T-helper 17 cell (primary cell): Measurements from ENCODE around the gene TAF10. TPM values are rescaled to one million over a fixed set of nuclear protein-coding genes. Genes with fewer than 3 reads are reported as not detected.
A peak's percentile ranks its signal among the peaks of the same experiment; 100 is the strongest.

Experiments used
- ATAC-seq: fragments of 150-1000 bp; cut with Tn5 transposase; 2 replicates; pipeline ENCODE4 v1.10.0; 2021; ENCODE audit warnings: mild to moderate bottlenecking, moderate library complexity
- DNase-seq, 3 donors: peaks; one replicate each; pipeline versions ENCODE4 v3.0.0 to v3.0.0-alpha.2; 2020 to 2021
- H3K9me3 ChIP-seq: one replicate; pipeline ENCODE4 v1.7.0; 2013; ENCODE audit warnings: low read length, mild to moderate bottlenecking; ENCODE audit not compliant: control insufficient read depth, poor library complexity, severe bottlenecking
- H3K27ac Mint-ChIP-seq: one replicate; pipeline ENCODE4 v1.8.0; 2022; ENCODE audit warnings: mild to moderate bottlenecking, moderate library complexity, mixed read lengths
- H3K27me3 Mint-ChIP-seq: one replicate; pipeline ENCODE4 v1.8.0; 2022; ENCODE audit warnings: mixed read lengths
- H3K36me3 Mint-ChIP-seq: one replicate; pipeline ENCODE4 v1.8.0; 2022; ENCODE audit warnings: low read depth, mixed read lengths
- H3K4me1 Mint-ChIP-seq: one replicate; pipeline ENCODE4 v1.8.0; 2022; ENCODE audit warnings: mild to moderate bottlenecking, mixed read lengths
- H3K4me3 Mint-ChIP-seq: one replicate; pipeline ENCODE4 v1.8.0; 2022; ENCODE audit warnings: mild to moderate bottlenecking, moderate library complexity, mixed read lengths
- total RNA-seq, 4 donors: library from RNA in 2 of 4; stranded (reverse) in 2 of 4; gene quantifications; one replicate each; pipeline ENCODE4 v1.2.3 and lab custom pipeline; 2022 to 2026

Gene TAF10
- total RNA-seq, 2 donors from 2014 or later, result 124 to 132 TPM

GRCh38 chr11:6586434-6587359 lies 25.3 kb downstream of the TAF10 start:
- no peak for DNase-seq
- peaks cover 5% of the 10 kb centered on the region for H3K4me1 Mint-ChIP-seq
- H3K27me3 Mint-ChIP-seq, result no peaks in the 10 kb centered on the region
- no peak overlapping the region for H3K4me3 Mint-ChIP-seq
- no peak overlapping the region for H3K27ac Mint-ChIP-seq
- H3K36me3 Mint-ChIP-seq, result peaks cover 8% of the 10 kb centered on the region
- no peak for ATAC-seq
- no peaks in the 10 kb centered on the region for H3K9me3 ChIP-seq

- Mint-ChIP-seq H3K4me1 (peaks cover 2% of the 10 kb centered on the region), H3K4me3 (no peak overlapping the region), H3K36me3 (peaks cover 7% of the 10 kb centered on the region), H3K27ac (no peak overlapping the region), H3K27me3 (no peaks in the 10 kb centered on the region)
- DNase-seq, result no peak
- H3K9me3 ChIP-seq, result no peaks in the 10 kb centered on the region
- no peak for ATAC-seq
Observed at GRCh38 chr11:6584528-6584927, 27.5 kb downstream of the TAF10 start.

- no peaks in the 10 kb centered on the region for H3K9me3 ChIP-seq
- no peak overlapping the region for H3K4me3 Mint-ChIP-seq
- H3K27me3 Mint-ChIP-seq, result no peaks in the 10 kb centered on the region
- peaks cover 7% of the 10 kb centered on the region for H3K36me3 Mint-ChIP-seq
- no peak overlapping the region for H3K27ac Mint-ChIP-seq
- no peaks in the 10 kb centered on the region for H3K4me1 Mint-ChIP-seq
- DNase-seq (no peak), ATAC-seq (no peak)
Observed at GRCh38 chr11:6583584-6583983, 28.4 kb downstream of the TAF10 start.

GRCh38 chr11:6579681-6580080 lies 32.3 kb downstream of the TAF10 start:
- H3K9me3 ChIP-seq, result no peaks in the 10 kb centered on the region
- no peak for ATAC-seq
- Mint-ChIP-seq H3K27me3 (no peaks in the 10 kb centered on the region), H3K27ac (no peak overlapping the region), H3K4me3 (no peak overlapping the region), H3K36me3 (peaks cover 2% of the 10 kb centered on the region), H3K4me1 (peaks cover 2% of the 10 kb centered on the region)
- no peak for DNase-seq

- no peaks in the 10 kb centered on the region for H3K27me3 Mint-ChIP-seq
- no peak for DNase-seq
- peaks cover 2% of the 10 kb centered on the region for H3K36me3 Mint-ChIP-seq
- ATAC-seq, result no peak
- H3K4me1 Mint-ChIP-seq, result peaks cover 2% of the 10 kb centered on the region
- no peak overlapping the region for H3K4me3 Mint-ChIP-seq
- no peak overlapping the region for H3K27ac Mint-ChIP-seq
- no peaks in the 10 kb centered on the region for H3K9me3 ChIP-seq
Observed at GRCh38 chr11:6578134-6578533, 33.9 kb downstream of the TAF10 start.

- no peaks in the 10 kb centered on the region for H3K27me3 Mint-ChIP-seq
Observed at GRCh38 chr11:6576471-6577373, 35.3 kb downstream of the TAF10 start.

GRCh38 chr11:6574816-6575715 lies 37.0 kb downstream of the TAF10 start:
- Mint-ChIP-seq H3K27me3 (no peaks in the 10 kb centered on the region), H3K4me1 (peaks cover 5% of the 10 kb centered on the region), H3K27ac (peak overlapping the region; percentile 63), H3K4me3 (no peak overlapping the region), H3K36me3 (peaks cover 6% of the 10 kb centered on the region)
- no peak for ATAC-seq
- DNase-seq, result no peak
- no peaks in the 10 kb centered on the region for H3K9me3 ChIP-seq

More at GRCh38 chr11:6576471-6577373, 35.3 kb downstream of the TAF10 start:
- DNase-seq, result no peak
- Mint-ChIP-seq H3K27ac (no peak overlapping the region), H3K4me1 (peaks cover 5% of the 10 kb centered on the region), H3K4me3 (no peak overlapping the region), H3K36me3 (peaks cover 6% of the 10 kb centered on the region)
- H3K9me3 ChIP-seq, result no peaks in the 10 kb centered on the region
- no peak for ATAC-seq

- H3K4me3 Mint-ChIP-seq, result no peak overlapping the region
- peaks cover 6% of the 10 kb centered on the region for H3K36me3 Mint-ChIP-seq
- ATAC-seq (no peak), DNase-seq (no peak)
- peaks cover 8% of the 10 kb centered on the region for H3K4me1 Mint-ChIP-seq
- H3K27ac Mint-ChIP-seq, result peak overlapping the region; percentile 59
- H3K9me3 ChIP-seq, result no peaks in the 10 kb centered on the region
- H3K27me3 Mint-ChIP-seq, result no peaks in the 10 kb centered on the region
Observed at GRCh38 chr11:6572215-6572614, 39.8 kb downstream of the TAF10 start.

GRCh38 chr11:6571434-6572008 lies 40.5 kb downstream of the TAF10 start:
- H3K4me1 Mint-ChIP-seq, result peaks cover 9% of the 10 kb centered on the region
- peak overlapping the region; percentile 59 for H3K27ac Mint-ChIP-seq
- H3K36me3 Mint-ChIP-seq, result peaks cover 7% of the 10 kb centered on the region
- DNase-seq (no peak), ATAC-seq (no peak)
- no peaks in the 10 kb centered on the region for H3K9me3 ChIP-seq
- no peaks in the 10 kb centered on the region for H3K27me3 Mint-ChIP-seq
- H3K4me3 Mint-ChIP-seq, result no peak overlapping the region

- Mint-ChIP-seq H3K27ac (no peak overlapping the region), H3K4me3 (no peak overlapping the region), H3K27me3 (no peaks in the 10 kb centered on the region), H3K36me3 (peaks cover 8% of the 10 kb centered on the region), H3K4me1 (peaks cover 12% of the 10 kb centered on the region)
- ATAC-seq (no peak), DNase-seq (no peak)
- no peaks in the 10 kb centered on the region for H3K9me3 ChIP-seq
Observed at GRCh38 chr11:6570691-6571427, 41.2 kb downstream of the TAF10 start.

- Mint-ChIP-seq H3K27ac (peak overlapping the region; percentile 30), H3K27me3 (no peaks in the 10 kb centered on the region), H3K36me3 (peaks cover 10% of the 10 kb centered on the region), H3K4me1 (peaks cover 13% of the 10 kb centered on the region), H3K4me3 (no peak overlapping the region)
- ATAC-seq (no peak), DNase-seq (no peak)
- no peaks in the 10 kb centered on the region for H3K9me3 ChIP-seq
Observed at GRCh38 chr11:6569706-6570105, 42.3 kb downstream of the TAF10 start.
